MV-4-11 (cell line): Measurements from ENCODE around the gene ANKRD17.

Experiments
- DNase-seq: peaks from one replicate; lab custom pipeline; 2025; lab: John Stamatoyannopoulos, UW

The ANKRD17 gene

GRCh38 chr4:73194064-73194463 is 64.5 kb downstream of the ANKRD17 start:
- no peak for DNase-seq

- DNase-seq: no peak
Observed at GRCh38 chr4:73193659-73194058, 64.9 kb downstream of the ANKRD17 start.

GRCh38 chr4:73193155-73193554 is 65.4 kb downstream of the ANKRD17 start:
- DNase-seq: no peak

GRCh38 chr4:73189274-73189810 is 69.3 kb downstream of the ANKRD17 start:
- no peak for DNase-seq

- DNase-seq: no peak
Observed at GRCh38 chr4:73187325-73187724, 71.3 kb downstream of the ANKRD17 start.

DNA sequence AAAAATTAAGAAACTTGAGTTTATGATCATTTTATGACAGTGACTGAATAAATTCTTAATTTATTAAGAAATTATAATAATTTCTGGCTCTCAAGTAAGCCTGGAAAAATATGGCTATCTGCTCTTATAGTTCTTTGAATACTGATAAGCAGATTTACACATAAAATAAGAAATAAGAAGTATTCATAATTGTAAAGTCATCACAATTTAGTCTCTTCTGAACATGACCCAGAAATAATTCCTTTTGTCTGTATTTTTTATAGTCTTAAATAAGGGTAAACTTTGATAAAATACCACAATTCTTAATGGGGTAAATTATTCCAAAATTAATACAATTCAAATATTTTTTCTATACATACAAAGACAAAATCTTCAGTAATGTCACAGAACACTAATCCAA is 72.7 kb downstream of the ANKRD17 start:
- no peak for DNase-seq

GRCh38 chr4:73181231-73181630 is 77.4 kb downstream of the ANKRD17 start:
- peak; percentile 79 for DNase-seq

- DNase-seq: no peak
Observed at GRCh38 chr4:73178389-73178788, 80.2 kb downstream of the ANKRD17 start.

- DNase-seq: no peak
Observed at GRCh38 chr4:73172161-73172560, 86.4 kb downstream of the ANKRD17 start.

DNA sequence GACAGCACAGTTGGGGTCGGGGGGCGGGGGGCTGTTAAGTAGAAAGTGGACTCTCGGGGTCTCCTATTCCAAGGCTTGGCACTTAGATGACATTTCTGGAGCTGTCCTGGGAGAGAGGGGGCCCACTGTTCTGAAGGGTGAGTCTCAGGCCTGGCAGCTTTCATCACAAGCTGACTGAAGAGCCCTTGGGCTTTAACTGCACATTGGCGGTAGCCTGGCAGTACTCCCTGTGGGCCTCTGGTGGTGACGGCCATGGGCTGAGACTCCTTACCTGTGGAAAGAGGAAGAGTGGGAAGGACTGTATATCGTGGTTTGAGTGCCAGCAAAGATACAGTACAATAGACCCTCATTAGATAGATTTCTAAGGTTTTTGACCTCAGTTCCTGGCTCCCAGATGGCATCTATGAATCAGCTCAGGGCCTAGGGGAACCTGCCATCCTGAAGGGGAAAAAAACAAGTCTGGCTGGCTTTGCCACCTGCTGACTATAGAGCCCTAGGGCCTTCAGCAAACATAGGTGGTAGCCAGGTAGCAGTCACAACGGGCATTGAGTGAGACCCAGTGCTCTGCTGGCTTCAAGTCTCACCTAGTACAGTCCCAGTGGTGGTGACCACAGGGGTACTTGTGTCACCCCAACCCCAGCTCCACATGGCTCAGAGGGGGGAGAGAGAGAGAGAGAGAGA is 87.9 kb downstream of the ANKRD17 start:
- no peak for DNase-seq

DNA sequence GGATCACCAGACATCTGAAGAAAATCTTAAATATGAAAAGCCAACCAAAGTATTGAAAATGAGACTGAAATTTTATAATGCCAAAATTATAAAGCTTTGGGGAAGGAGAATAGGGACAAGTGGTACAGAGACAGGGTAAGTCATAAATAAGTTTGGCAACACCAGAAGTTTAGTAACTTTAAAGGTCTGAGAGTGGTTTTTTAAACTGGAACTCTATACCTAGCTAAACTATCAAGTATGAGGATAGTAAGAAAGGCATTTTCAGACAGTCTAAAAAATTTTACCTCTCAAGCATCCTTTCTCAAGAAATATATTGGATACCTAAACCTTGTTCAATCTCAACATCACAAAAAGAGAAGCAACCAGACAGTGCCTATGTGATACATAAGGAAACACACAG is 92.4 kb downstream of the ANKRD17 start:
- no peak for DNase-seq

DNA sequence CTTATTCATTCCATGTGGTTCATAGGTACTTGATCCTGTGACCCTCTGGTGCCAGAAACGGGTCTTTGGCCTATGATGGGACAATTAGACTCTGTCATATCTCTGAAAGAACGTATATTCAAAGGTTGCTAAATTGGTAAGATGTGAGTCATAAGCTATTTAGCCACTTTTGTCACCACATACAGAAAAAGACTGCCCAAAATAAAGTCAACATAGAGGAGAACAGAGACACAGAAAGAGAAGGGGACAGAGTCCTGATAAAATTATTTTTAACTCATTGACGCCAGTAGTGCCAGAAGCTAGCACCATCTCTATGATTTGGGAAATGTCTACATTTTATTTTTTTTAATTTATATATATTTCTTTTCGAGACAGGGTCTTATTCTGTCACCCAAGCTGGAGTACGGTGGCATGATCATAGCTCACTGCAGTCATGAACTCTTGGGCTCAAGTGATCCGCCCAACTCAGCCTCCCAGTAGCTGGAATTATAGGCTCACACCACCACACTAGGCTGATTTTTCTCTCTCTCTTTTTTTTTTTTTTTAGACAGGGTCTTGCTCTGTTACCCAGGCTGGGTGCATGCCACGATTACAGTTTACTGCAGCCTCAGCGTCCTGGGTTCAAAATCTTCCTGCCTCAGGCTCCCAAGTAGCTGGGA is 96.9 kb downstream of the ANKRD17 start:
- DNase-seq: peak; percentile 61

DNA sequence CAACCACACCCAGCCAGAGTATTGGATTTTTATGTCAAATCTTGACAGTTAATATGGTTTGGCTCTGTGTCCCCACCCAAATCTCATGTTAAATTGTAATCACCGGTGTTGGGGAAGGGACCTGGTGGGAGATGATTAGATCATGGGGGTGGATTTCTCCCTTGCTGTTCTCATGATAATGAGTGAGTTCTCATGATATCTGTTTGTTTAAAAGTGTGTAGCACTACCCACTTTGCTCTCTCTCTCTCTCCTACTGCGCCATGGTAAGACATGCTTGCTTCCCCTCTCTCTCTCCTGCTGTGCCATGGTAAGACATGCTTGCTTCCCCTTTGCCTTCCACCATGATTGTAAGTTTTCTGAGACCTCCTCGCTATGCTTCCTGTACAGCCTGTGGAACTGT is 102.2 kb downstream of the ANKRD17 start:
- DNase-seq: no peak

- peak; percentile 28 for DNase-seq
Observed at GRCh38 chr4:73152893-73153292, 105.7 kb downstream of the ANKRD17 start.

DNA sequence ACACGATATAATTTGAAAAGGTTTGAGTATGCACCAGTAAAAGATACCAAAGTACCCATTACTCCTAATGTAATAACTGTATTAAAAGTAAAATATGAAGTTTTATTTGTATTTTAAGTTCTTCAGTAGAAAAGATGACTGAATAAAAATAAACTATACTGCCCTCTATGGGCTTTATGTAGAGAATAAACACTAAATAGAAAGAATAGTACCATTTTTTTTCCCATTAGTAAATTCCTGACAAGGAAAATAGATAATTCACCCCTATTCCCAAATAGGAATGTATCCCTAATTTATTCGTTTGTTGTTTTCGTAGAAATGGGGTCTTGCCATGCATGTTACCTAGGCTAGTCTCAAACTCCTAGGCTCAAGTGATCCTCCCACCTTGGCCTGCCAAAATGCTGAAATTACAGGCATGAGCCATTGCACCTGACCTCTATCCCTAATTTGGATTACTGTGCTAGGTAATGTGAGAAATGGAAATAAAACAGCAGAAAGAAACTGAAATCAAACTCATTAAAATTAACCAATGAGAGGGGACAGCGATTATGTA is 115.5 kb downstream of the ANKRD17 start:
- no peak for DNase-seq

DNA sequence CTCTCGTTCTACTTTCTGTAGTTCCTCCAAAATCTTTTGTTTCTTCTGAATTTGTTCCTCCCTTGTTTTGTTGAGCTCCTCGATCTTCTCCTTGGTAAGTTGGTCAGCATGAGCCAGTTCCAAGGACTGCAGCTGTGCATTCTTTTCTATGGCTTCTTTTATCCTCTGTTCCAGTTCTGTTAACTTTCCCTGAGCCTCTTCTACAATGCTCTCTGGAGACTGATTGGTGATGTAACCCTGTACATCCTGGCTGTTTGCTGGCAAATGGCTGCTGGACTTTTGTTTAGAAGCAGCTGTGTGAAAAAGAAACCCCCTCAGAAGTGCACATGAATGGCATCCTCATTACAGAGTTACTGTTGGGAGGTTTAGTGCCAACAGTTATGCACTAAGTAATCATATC is 118.6 kb downstream of the ANKRD17 start:
- DNase-seq: no peak

GRCh38 chr4:73139245-73139644 is 119.4 kb downstream of the ANKRD17 start:
- no peak for DNase-seq

GRCh38 chr4:73137121-73137520 is 121.5 kb downstream of the ANKRD17 start:
- DNase-seq: no peak

- no peak for DNase-seq
Observed at GRCh38 chr4:73133784-73134183, 124.8 kb downstream of the ANKRD17 start.

DNA sequence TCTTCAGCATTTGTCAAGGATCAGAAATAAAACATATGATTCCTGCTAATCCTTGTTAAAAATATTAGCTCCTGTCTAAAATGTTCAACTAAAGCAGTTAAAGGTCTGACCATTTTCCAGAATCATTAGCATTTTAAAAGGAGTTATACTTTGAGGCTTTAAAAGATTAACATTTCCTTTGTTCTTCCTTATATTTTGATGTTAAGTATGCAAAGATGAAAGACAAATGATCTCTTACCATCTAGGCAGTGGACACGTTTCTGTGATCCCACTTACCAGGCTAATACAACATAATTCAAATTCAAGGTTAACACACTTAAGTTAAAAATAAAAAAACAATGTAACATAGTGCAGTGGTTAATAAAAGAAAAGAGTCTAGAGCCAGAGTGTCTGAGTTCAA is 127.3 kb downstream of the ANKRD17 start:
- no peak for DNase-seq

DNA sequence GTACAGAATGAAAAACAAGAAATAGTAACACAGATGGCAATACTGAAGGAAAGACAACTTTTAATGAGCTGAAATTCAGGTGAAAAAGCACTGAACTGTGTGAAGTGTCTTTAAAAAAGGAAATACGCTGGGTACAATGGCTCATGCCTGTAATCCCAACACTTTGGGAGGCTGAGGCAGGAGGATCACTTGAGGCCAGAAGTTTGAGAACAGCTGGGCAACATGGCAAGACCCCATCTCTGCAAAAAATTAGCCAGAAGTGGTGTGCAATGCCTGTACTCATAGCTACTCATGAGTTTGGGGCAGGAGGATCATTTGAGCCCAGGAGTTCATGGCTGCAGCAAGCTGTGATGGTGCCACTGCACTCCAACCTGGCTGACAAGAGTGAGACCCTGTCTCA is 129.3 kb downstream of the ANKRD17 start:
- no peak for DNase-seq

DNA sequence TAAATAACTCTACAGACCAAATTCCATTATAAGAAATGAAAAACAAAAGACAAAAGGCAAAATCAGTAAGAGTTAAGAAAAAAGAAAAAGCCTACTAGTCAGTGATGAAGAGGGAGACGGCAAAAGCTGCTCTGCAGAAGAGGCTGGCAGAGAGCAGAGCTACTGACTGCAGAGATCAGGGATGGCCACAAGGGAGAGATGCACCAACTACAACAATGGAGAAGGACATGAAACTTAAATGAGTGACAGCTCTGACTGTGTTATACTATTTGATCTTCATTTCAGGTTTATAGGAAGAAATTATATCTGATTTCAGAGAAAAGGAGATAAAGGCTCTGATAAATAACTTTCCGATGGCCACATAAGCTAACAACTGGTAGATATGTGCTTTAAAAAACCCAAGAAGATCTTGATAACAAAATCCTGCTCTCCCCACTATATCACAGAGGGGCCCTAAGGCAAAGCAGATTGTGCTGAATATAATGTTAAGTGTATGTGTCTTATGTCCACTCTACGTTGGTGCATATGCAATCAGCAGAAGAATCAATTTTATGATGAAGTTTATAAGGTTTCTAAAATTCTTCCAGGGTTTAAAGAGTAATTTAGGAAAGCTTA is 130.7 kb downstream of the ANKRD17 start:
- no peak for DNase-seq

- DNase-seq: no peak
Observed at GRCh38 chr4:73109493-73109892, 149.1 kb downstream of the ANKRD17 start.
